K562 (cell line): ENCODE data around the gene KNG1. TPM values are rescaled to one million over a fixed set of nuclear protein-coding genes. Genes with fewer than 3 reads are reported as not detected.

Experiments
- ARID2 ChIP-seq: fragments of 450-650 bp; IDR thresholded peaks from 2 replicates; pipeline ENCODE4 v1.6.1; 2017; ENCODE audit warnings: antibody characterized with exemption, mild to moderate bottlenecking
- CEBPB ChIP-seq: fragments of 450-650 bp; IDR thresholded peaks from 2 replicates; pipeline ENCODE4 v1.6.1; 2016; ENCODE audit warnings: missing genetic modification characterization, missing compliant biosample characterization
- CLOCK ChIP-seq: fragments of 250-450 bp; sonication (Bioruptor Pico); IDR thresholded peaks from 2 replicates; pipeline ENCODE4 v1.4.0; 2020; ENCODE audit warnings: mild to moderate bottlenecking, moderate library complexity, borderline replicate concordance
- MBD2 ChIP-seq: sonication (generic); IDR thresholded peaks from 2 replicates; pipeline ENCODE4 v1.6.1; 2016; ENCODE audit warnings: low read depth, borderline replicate concordance
- MGA ChIP-seq: fragments of 450-650 bp; IDR thresholded peaks from 2 replicates; pipeline ENCODE4 v1.6.1; 2016; ENCODE audit warnings: mild to moderate bottlenecking, moderate library complexity
- NR1H2 ChIP-seq: sonication (generic); formaldehyde crosslinking; IDR thresholded peaks from 2 replicates; pipeline ENCODE4 v1.4.0; 2020; ENCODE audit warnings: mild to moderate bottlenecking, missing genetic modification reagents
- XRCC4 ChIP-seq: IDR thresholded peaks from one replicate; pipeline ENCODE4 v1.6.1; 2011; ENCODE audit not compliant: insufficient read depth, insufficient read length; ENCODE audit errors: extremely low read depth
- ZNF740 ChIP-seq, 3 experiments: fragments of 200-800 bp in 1 of 3; sonication (Bioruptor generic) in 1 of 3; sonication (generic) in 1 of 3; formaldehyde crosslinking in 1 of 3; IDR thresholded peaks; 2 replicates each; pipeline versions ENCODE4 v1.6.1 to v1.8.0; 2016 to 2022; ENCODE audit warnings: mild to moderate bottlenecking in 2 of 3, missing compliant biosample characterization in 2 of 3, missing genetic modification characterization in 2 of 3, missing genetic modification reagents in 1 of 3
- ZNF830 ChIP-seq: fragments of 250-450 bp; sonication (Bioruptor Pico); IDR thresholded peaks from 2 replicates; pipeline ENCODE4 v1.5.0; 2021; ENCODE audit warnings: mild to moderate bottlenecking
- polyA plus RNA-seq, 8 experiments: library from polyadenylated mRNA; depleted of rRNA in 4 of 8; stranded (reverse) in 5 of 8; unstranded in 3 of 8; fragments of >200 nt; fragmentation: Nextera tagmentation in 2 of 8; fragmentation: Illumina TruSeq in 1 of 8; extraction: Ambion mirVana in 2 of 8; extraction: Trizol in 1 of 8; gene quantifications; 2 replicates each; pipeline versions ENCODE4 v1.2.1 to v1.2.3, GENCODE V29; 2011 to 2014; ENCODE audit warnings: inconsistent platforms in 1 of 8, missing spikeins in 1 of 8
- total RNA-seq, 7 experiments: library from RNA; depleted of rRNA in 6 of 7; stranded (reverse); fragments of >200 nt in 6 of 7; fragmentation: Illumina TruSeq in 2 of 7; extraction: Trizol in 2 of 7; gene quantifications; 2 replicates each; pipeline versions ENCODE4 v1.2.1 to v1.2.3, GENCODE V29; 2011 to 2021; ENCODE audit warnings: low replicate concordance in 1 of 7

The KNG1 gene
- total and polyA plus RNA-seq, 9 of the 15 experiments (the other 6 are each of a cell fraction or from before 2014, with no cell fraction given), result 0.09 TPM; not detected in 8

GRCh38 chr3:186708983-186709679 is 8.0 kb upstream of the KNG1 start (continued):
- no peak for TF ChIP-seq MGA
- no peak for TF ChIP-seq CLOCK (CRISPR knock-in tag)
- TF ChIP-seq NR1H2 (CRISPR knock-in tag), result no peak
- TF ChIP-seq XRCC4, result no peak
- no peak for TF ChIP-seq ARID2
- TF ChIP-seq CEBPB (tag), result peak; percentile 53
- TF ChIP-seq ZNF830 (CRISPR knock-in tag), result no peak
- TF ChIP-seq ZNF740 (CRISPR knock-in tag; IDR thresholded peaks at IDR 0.05), result no peak
- TF ChIP-seq ZNF740 (tag; IDR thresholded peaks at IDR 0.05), result no peak
- TF ChIP-seq MBD2, result no peak
